Skeletal muscle satellite cell (primary cell): ENCODE measurements around the gene ASB5.

ENCODE experiments used
- H3K27me3 ChIP-seq: 2 replicates; pipeline ENCODE4 v1.7.0; 2013; ENCODE audit warnings: low read length; ENCODE audit not compliant: control insufficient read depth, insufficient read depth
- H3K36me3 ChIP-seq: 2 replicates; pipeline ENCODE4 v1.7.0; 2013; ENCODE audit warnings: mild to moderate bottlenecking, control low read depth, low read length; ENCODE audit not compliant: insufficient read depth
- H3K4me1 ChIP-seq: 2 replicates; pipeline ENCODE4 v1.7.0; 2013; ENCODE audit warnings: low read length; ENCODE audit not compliant: control insufficient read depth, insufficient read depth
- H3K4me2 ChIP-seq: 2 replicates; pipeline ENCODE4 v1.7.0; 2013; ENCODE audit warnings: mild to moderate bottlenecking, low read length
- H3K4me3 ChIP-seq: 2 replicates; pipeline ENCODE4 v1.7.0; 2013; ENCODE audit warnings: low read length
- H3K9ac ChIP-seq: 2 replicates; pipeline ENCODE4 v1.7.0; 2013; ENCODE audit warnings: mild to moderate bottlenecking, low read depth, low read length, moderate library complexity
- H3K9me3 ChIP-seq: replicated peaks from 2 replicates; pipeline ENCODE4 v1.7.0; 2013; ENCODE audit warnings: mild to moderate bottlenecking, control low read depth, low read length

Gene ASB5

DNA sequence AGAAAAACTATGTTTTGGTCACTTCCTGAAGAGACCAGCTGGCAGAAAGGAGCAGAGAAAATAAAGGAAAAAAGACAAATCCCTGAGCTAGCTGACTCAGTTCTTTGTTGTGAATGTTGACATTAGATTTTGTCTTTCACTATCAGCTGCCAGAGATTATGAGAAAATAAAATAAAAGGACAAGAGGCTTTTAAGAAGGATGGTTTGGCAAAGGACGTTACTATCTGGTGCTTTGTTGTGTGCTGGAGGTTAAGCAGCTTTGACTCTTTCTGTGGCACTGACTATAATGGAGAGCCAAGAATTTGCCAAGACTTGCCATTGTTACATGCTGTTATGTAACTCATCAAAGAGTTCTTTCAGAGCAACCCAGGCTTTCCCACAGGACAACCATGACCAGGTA is 12.1 kb downstream of the ASB5 start:
- Histone ChIP-seq H3K4me1 (peaks cover 37% of the 10 kb centered on the region), H3K4me2 (peak overlapping the region; percentile 32), H3K27me3 (no peaks in the 10 kb centered on the region), H3K36me3 (peaks cover 54% of the 10 kb centered on the region), H3K9ac (no peak overlapping the region), H3K4me3 (peak overlapping the region; percentile 19), H3K9me3 (no peaks in the 10 kb centered on the region)

DNA sequence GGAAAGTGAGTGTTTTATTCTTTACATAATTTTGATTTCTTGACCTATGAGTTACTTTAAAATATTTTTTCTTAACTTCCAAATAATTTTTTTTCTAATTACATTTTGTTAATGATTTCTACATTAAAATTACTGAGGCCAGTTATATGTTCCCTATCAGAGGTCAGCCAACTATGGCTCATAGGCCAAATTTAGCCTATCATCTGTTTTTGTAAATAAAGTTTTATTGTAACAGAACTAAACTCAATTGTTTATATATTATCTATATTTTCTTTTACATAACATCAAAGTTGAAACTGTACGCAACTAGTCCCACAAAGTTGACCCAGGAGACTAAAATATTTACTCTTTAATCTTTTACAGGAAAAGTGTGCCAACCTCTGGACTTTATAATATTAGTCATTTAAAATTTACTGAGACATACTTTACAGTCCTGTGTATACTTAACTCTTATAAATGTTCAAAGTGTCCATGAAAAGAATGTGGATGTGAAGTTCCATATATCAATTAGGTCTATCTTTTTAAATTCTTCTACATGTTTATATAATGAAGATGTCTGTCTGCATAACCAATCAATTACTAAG is 26.2 kb downstream of the ASB5 start:
- H3K4me2 ChIP-seq, result no peak overlapping the region
- H3K9me3 ChIP-seq, result no peaks in the 10 kb centered on the region
- H3K4me3 ChIP-seq, result no peak overlapping the region
- no peak overlapping the region for H3K9ac ChIP-seq
- H3K36me3 ChIP-seq, result peaks cover 27% of the 10 kb centered on the region
- no peaks in the 10 kb centered on the region for H3K27me3 ChIP-seq
- H3K4me1 ChIP-seq, result peaks cover 14% of the 10 kb centered on the region

DNA sequence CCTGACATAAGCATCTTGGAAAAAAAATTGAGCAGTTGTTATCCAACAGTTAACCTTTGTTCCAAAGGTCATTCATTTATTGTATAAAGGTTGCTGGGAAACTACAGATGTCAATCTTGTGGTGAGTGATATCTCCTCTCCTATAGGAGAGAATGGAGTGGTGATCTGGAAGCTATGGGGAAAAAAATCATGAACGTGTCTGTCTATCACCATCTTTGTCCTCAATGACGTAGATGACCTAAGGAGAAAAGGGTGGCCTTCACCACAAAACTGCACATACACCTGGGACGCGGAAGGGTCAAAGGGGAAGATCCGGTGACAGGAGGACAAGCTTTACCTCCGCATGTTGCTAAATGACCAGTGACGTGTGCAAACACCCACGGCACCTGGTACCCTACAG is 27.3 kb downstream of the ASB5 start:
- Histone ChIP-seq H3K9ac (no peak overlapping the region), H3K9me3 (no peaks in the 10 kb centered on the region), H3K27me3 (no peaks in the 10 kb centered on the region), H3K36me3 (peaks cover 21% of the 10 kb centered on the region), H3K4me2 (no peak overlapping the region), H3K4me1 (peaks cover 23% of the 10 kb centered on the region), H3K4me3 (no peak overlapping the region)

DNA sequence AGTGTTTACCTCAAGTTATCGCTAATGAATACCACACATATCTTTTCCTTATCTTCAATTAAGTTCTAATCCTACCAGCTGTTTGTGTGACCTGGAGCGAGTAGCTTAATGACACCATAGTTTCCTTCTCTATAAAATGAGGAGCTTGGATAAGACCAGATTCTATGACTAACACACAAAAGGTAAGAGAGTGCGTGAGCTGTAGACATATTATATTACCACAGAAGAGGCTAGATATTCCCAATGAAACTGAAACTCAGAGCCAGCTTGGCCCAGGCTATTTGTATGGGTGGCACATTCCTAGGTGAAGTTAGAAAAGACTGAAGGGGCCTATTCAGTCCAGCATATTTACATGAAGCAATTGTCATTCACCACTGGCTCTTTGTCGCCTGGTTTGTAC is 30.2 kb downstream of the ASB5 start:
- peaks cover 14% of the 10 kb centered on the region for H3K36me3 ChIP-seq
- H3K4me2 ChIP-seq, result peak overlapping the region; percentile 68
- H3K9ac ChIP-seq, result peak overlapping the region; percentile 59
- H3K9me3 ChIP-seq, result no peaks in the 10 kb centered on the region
- no peaks in the 10 kb centered on the region for H3K27me3 ChIP-seq
- peaks cover 23% of the 10 kb centered on the region for H3K4me1 ChIP-seq
- peak overlapping the region; percentile 16 for H3K4me3 ChIP-seq

- Histone ChIP-seq H3K9ac (peak overlapping the region; percentile 59), H3K4me3 (peak overlapping the region; percentile 16), H3K4me2 (peak overlapping the region; percentile 68), H3K36me3 (peaks cover 14% of the 10 kb centered on the region), H3K27me3 (no peaks in the 10 kb centered on the region), H3K4me1 (peaks cover 23% of the 10 kb centered on the region), H3K9me3 (no peaks in the 10 kb centered on the region)
Measured at GRCh38 chr4:176238157-176238610, 30.8 kb downstream of the ASB5 start.

- Histone ChIP-seq H3K9me3 (no peaks in the 10 kb centered on the region), H3K4me3 (no peak overlapping the region), H3K27me3 (no peaks in the 10 kb centered on the region), H3K4me1 (peaks cover 23% of the 10 kb centered on the region), H3K9ac (no peak overlapping the region), H3K36me3 (peaks cover 21% of the 10 kb centered on the region), H3K4me2 (no peak overlapping the region)
Measured at GRCh38 chr4:176236946-176237345, 32.1 kb downstream of the ASB5 start.

- Histone ChIP-seq H3K9me3 (no peaks in the 10 kb centered on the region), H3K9ac (no peak overlapping the region), H3K4me3 (no peak overlapping the region), H3K36me3 (peaks cover 36% of the 10 kb centered on the region), H3K4me2 (no peak overlapping the region), H3K27me3 (no peaks in the 10 kb centered on the region), H3K4me1 (no peaks in the 10 kb centered on the region)
Measured at GRCh38 chr4:176230836-176231235, 38.2 kb downstream of the ASB5 start.

DNA sequence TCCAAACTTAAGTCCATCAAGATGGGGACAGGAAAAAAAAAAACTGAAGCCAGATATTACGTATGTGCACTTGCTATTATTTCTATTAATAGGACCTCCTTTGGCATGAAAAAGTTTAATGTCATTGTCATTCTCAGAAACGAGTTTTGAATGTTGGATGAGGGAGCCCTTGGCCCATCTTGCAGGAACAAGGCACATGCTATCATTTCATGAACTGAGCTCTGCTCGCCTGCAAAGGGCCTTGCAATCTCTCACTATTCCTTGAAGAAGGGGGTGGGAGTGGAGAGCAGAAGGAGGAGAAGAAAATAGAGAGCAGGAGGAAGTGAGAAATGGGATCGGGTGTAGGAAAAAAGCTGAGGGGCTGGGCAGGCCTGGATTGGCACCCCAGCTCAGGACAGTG is 39.4 kb downstream of the ASB5 start:
- Histone ChIP-seq H3K4me3 (no peak overlapping the region), H3K9ac (no peak overlapping the region), H3K4me2 (no peak overlapping the region), H3K9me3 (no peaks in the 10 kb centered on the region), H3K4me1 (no peaks in the 10 kb centered on the region), H3K27me3 (no peaks in the 10 kb centered on the region), H3K36me3 (peaks cover 43% of the 10 kb centered on the region)

GRCh38 chr4:176226736-176227135 is 42.3 kb downstream of the ASB5 start:
- no peaks in the 10 kb centered on the region for H3K9me3 ChIP-seq
- H3K36me3 ChIP-seq, result peaks cover 57% of the 10 kb centered on the region
- H3K4me2 ChIP-seq, result no peak overlapping the region
- no peak overlapping the region for H3K4me3 ChIP-seq
- no peaks in the 10 kb centered on the region for H3K4me1 ChIP-seq
- no peaks in the 10 kb centered on the region for H3K27me3 ChIP-seq
- no peak overlapping the region for H3K9ac ChIP-seq

DNA sequence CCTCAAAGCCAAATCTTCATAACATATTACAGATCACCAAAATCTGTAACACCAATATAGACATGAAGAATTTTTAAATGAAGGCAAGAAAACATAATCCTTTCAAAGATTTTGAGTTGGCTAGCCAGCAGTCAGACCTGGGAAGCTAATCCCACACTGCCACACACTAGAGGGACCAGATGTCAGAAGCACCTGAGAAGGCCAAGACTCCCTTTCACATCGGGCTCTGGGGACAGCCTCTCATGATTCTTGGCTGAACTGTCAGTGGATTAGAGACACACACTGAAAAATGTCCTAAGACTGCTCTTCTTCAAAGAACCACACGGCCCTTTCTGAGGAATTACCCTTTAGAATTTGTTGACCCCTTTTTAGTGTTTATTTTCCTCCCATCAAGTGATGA is 45.5 kb downstream of the ASB5 start:
- Histone ChIP-seq H3K27me3 (no peaks in the 10 kb centered on the region), H3K4me3 (no peak overlapping the region), H3K4me1 (no peaks in the 10 kb centered on the region), H3K36me3 (peaks cover 69% of the 10 kb centered on the region), H3K9ac (no peak overlapping the region), H3K9me3 (no peaks in the 10 kb centered on the region), H3K4me2 (no peak overlapping the region)

DNA sequence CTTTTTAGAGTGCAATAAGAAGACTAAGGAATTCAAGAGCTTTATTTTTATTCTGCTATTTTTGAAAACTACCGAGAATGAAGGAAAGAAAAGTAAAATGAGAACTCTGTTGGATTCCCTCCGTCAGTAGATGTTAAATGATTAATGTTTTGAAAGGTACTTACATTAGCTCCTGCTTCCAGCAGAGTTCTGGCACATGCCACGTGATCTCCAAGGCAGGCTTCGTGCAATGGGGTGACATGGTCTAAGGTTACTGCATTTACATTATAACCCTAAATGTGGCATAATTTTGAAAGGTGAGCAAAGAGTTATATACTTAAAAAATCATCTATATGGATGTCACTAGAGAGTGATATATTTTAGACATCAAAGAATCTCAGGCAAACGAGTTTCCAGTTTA is 46.9 kb downstream of the ASB5 start:
- H3K36me3 ChIP-seq, result peaks cover 70% of the 10 kb centered on the region
- no peak overlapping the region for H3K4me3 ChIP-seq

GRCh38 chr4:176217510-176217909 is 51.5 kb downstream of the ASB5 start:
- Histone ChIP-seq H3K9me3 (no peaks in the 10 kb centered on the region), H3K36me3 (peaks cover 73% of the 10 kb centered on the region), H3K4me3 (no peak overlapping the region), H3K4me2 (no peak overlapping the region), H3K27me3 (no peaks in the 10 kb centered on the region), H3K4me1 (no peaks in the 10 kb centered on the region), H3K9ac (no peak overlapping the region)

More for the DNA sequence above, 46.9 kb downstream of the ASB5 start:
- Histone ChIP-seq H3K4me1 (no peaks in the 10 kb centered on the region), H3K9me3 (no peaks in the 10 kb centered on the region), H3K9ac (no peak overlapping the region), H3K4me2 (no peak overlapping the region), H3K27me3 (no peaks in the 10 kb centered on the region)
